HG03378 (cell line): ENCODE measurements around the gene PPP6R1.
A peak's percentile ranks its signal among the peaks of the same experiment; 100 is the strongest.

Source experiments
- ATAC-seq: cut with Tn5 transposase; IDR thresholded peaks from one replicate; pipeline ENCODE4 v1.9.1; 2021; ENCODE audit warnings: mild to moderate bottlenecking, moderate library complexity; ENCODE audit not compliant: unreplicated experiment

The PPP6R1 gene

GRCh38 chr19:55283548-55284377 lies 24.9 kb upstream of the PPP6R1 start, which contains the start of gene BRSK1:
Gene BRSK1 (plus strand): TSS chr19:55283997. CDS start chr19:55284443, 446 bp downstream.
- ATAC-seq, result no peak

GRCh38 chr19:55279770-55280643 lies 21.2 kb upstream of the PPP6R1 start, which contains the start of gene HSPBP1:
Gene HSPBP1 (minus strand): TSS chr19:55280110. CDS start chr19:55279608, 502 bp downstream.
- ATAC-seq, result peak; percentile 63

- no peak for ATAC-seq
These were observed 20.5 kb upstream of the PPP6R1 start for GRCh38 chr19:55279340-55279739.

- ATAC-seq, result no peak
These were observed 19.7 kb upstream of the PPP6R1 start for GRCh38 chr19:55278391-55279135.

GRCh38 chr19:55277494-55277893 lies 18.7 kb upstream of the PPP6R1 start:
- ATAC-seq, result no peak

GRCh38 chr19:55276720-55277430 lies 18.1 kb upstream of the PPP6R1 start:
- peak; percentile 19 for ATAC-seq

- peak; percentile 61 for ATAC-seq
These were observed 17.3 kb upstream of the PPP6R1 start for GRCh38 chr19:55275851-55276719.

- ATAC-seq, result no peak
These were observed 15.3 kb upstream of the PPP6R1 start for GRCh38 chr19:55273978-55274707.

GRCh38 chr19:55272142-55272541 lies 13.3 kb upstream of the PPP6R1 start:
- ATAC-seq, result no peak

- ATAC-seq, result no peak
These were observed 11.5 kb upstream of the PPP6R1 start for GRCh38 chr19:55270172-55270942.

GRCh38 chr19:55269299-55269698 lies 10.5 kb upstream of the PPP6R1 start:
- ATAC-seq, result no peak

GRCh38 chr19:55266840-55267239 lies 8.0 kb upstream of the PPP6R1 start:
- no peak for ATAC-seq

GRCh38 chr19:55266404-55266803 lies 7.6 kb upstream of the PPP6R1 start:
- no peak for ATAC-seq

GRCh38 chr19:55265723-55266386 lies 7.0 kb upstream of the PPP6R1 start:
- ATAC-seq, result no peak

- ATAC-seq, result no peak
These were observed 6.4 kb upstream of the PPP6R1 start for GRCh38 chr19:55265173-55265572.

- no peak for ATAC-seq
These were observed 5.7 kb upstream of the PPP6R1 start for GRCh38 chr19:55264531-55264930.

GRCh38 chr19:55262359-55262758 lies 3.5 kb upstream of the PPP6R1 start:
- ATAC-seq, result no peak
